GM12874 (cell line): ENCODE measurements around the gene AP2A2.

Source experiments
- CTCF ChIP-seq: IDR thresholded peaks from 2 replicates; pipeline ENCODE4 v1.5.1; 2011; ENCODE audit warnings: low read depth, mild to moderate bottlenecking, control low read depth, low read length, moderate library complexity; ENCODE audit not compliant: insufficient read depth

The AP2A2 gene

GRCh38 chr11:972523-973211 is 47.0 kb downstream of the AP2A2 start:
- no peak for TF ChIP-seq CTCF

GRCh38 chr11:973237-973636 is 47.6 kb downstream of the AP2A2 start:
- no peak for TF ChIP-seq CTCF

- TF ChIP-seq CTCF: no peak
Observed at GRCh38 chr11:975827-976226, 50.2 kb downstream of the AP2A2 start.

GRCh38 chr11:976431-977160 is 50.9 kb downstream of the AP2A2 start:
- TF ChIP-seq CTCF: no peak

GRCh38 chr11:977830-978720 is 52.4 kb downstream of the AP2A2 start:
- TF ChIP-seq CTCF: no peak

- no peak for TF ChIP-seq CTCF
Observed at GRCh38 chr11:978781-979180, 53.1 kb downstream of the AP2A2 start.
